NCI-H2081 (cell line): ENCODE results near the gene NOL3.

Source experiments
- DNase-seq, 2 experiments: peaks; one replicate each; lab custom pipeline; 2025; lab: John Stamatoyannopoulos, UW

The NOL3 gene

GRCh38 chr16:67170949-67171649, 761 bp downstream of the NOL3 start:
- no peak for DNase-seq

GRCh38 chr16:67173323-67173722, 3.0 kb downstream of the NOL3 start:
- no peak for DNase-seq

- peak; percentile 68 to 86 for DNase-seq
These were observed 3.7 kb downstream of the NOL3 start for GRCh38 chr16:67173808-67174705.

- no peak for DNase-seq
These were observed 4.4 kb downstream of the NOL3 start for GRCh38 chr16:67174706-67175231.

- DNase-seq = peak; percentile 59 to 71
These were observed 6.3 kb downstream of the NOL3 start for GRCh38 chr16:67176662-67177061.

GRCh38 chr16:67177743-67178699, 7.7 kb downstream of the NOL3 start:
- DNase-seq = peak; percentile 84 to 94

GRCh38 chr16:67179421-67180080, 9.2 kb downstream of the NOL3 start:
- peak in 1 of 2 experiments; percentile 25 for DNase-seq

GRCh38 chr16:67180166-67180565, 9.8 kb downstream of the NOL3 start:
- no peak for DNase-seq

- no peak for DNase-seq
These were observed 11.0 kb downstream of the NOL3 start for GRCh38 chr16:67181346-67181745.

- no peak for DNase-seq
These were observed 11.9 kb downstream of the NOL3 start for GRCh38 chr16:67182288-67182687.

GRCh38 chr16:67183284-67183626, 12.9 kb downstream of the NOL3 start:
- DNase-seq = no peak

GRCh38 chr16:67183627-67184452, 13.5 kb downstream of the NOL3 start, which contains the start of gene MATCAP1:
MATCAP1 (minus strand) TSS chr16:67183963; CDS start chr16:67180610, 3,353 bp downstream.
- peak; percentile 92 to 95 for DNase-seq

GRCh38 chr16:67184453-67184994, 14.2 kb downstream of the NOL3 start:
- peak; percentile 23 to 49 for DNase-seq

GRCh38 chr16:67184995-67185650, 14.8 kb downstream of the NOL3 start:
- peak; percentile 59 to 73 for DNase-seq

GRCh38 chr16:67185651-67186134, 15.4 kb downstream of the NOL3 start:
- DNase-seq = no peak

- DNase-seq = no peak
These were observed 16.2 kb downstream of the NOL3 start for GRCh38 chr16:67186550-67186950.

GRCh38 chr16:67187175-67187890, 17.0 kb downstream of the NOL3 start:
- no peak for DNase-seq

GRCh38 chr16:67188323-67188722, 18.0 kb downstream of the NOL3 start:
- DNase-seq = no peak

- DNase-seq = no peak
These were observed 18.5 kb downstream of the NOL3 start for GRCh38 chr16:67188798-67189197.
